GM12801 (cell line): ENCODE results near the gene PRKCA.

ENCODE experiments used
- CTCF ChIP-seq: IDR thresholded peaks from one replicate; pipeline ENCODE4 v1.5.1; 2011; ENCODE audit warnings: control low read depth; ENCODE audit not compliant: insufficient read length; ENCODE audit errors: extremely low read depth

The PRKCA gene

GRCh38 chr17:66571745-66572144 lies 269.3 kb downstream of the PRKCA start:
- TF ChIP-seq CTCF, result no peak

DNA sequence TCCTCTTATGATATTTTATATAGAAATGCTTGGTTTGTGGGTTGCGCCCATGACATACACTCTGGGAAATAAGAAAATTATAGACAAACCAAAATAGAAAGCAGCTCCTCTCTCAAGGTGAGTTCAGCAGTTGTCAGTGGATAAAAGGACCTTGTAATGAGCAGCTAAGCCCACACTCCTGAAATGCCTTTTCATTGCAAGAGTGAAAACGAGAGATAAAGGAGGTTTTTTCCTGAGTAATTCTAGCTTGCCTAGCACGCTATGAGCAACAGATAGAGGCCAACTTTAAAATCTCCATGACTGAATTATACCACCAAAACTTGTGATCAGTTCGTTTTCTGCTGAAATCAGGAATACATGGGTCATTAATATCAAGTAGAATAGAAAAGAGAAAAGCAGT lies 270.7 kb downstream of the PRKCA start:
- TF ChIP-seq CTCF, result no peak

DNA sequence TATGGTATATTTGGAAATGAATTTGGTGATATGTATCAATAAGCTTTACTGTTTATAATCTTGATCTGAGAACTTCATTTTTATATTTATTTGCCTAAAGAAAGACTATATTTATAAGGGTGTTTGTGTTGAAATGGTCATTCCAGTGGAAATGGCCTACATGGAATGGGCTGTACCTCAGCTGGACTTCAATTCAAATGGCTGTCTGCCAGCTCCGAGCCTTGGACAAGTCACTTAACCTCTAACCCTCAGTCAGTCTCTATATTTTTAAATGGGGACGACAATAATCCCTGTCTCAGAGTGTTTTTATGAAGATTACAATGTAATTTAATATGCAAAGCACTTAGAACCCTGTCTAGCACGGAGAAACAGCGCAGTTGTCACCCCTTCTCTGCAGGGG lies 271.7 kb downstream of the PRKCA start:
- TF ChIP-seq CTCF, result no peak

DNA sequence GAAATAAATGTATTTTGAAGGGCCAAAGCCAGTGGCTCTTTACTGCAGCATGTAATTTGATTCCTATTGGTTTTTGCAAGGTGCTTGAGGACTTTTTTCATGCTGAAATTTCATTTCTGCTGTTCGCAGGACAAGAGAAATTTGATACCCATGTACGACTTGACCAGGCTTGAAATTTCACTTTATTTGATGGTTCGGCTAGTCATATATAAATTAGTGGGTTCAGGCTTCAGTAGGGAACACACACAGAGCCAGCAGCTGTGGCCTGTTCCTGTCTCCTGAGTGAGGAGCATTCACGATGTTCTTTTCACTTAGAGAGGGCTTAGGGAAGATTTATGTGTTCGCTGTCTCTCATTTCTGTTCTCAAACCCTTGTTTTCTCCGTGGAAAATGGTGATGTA lies 274.1 kb downstream of the PRKCA start:
- TF ChIP-seq CTCF, result no peak

GRCh38 chr17:66577041-66577440 lies 274.6 kb downstream of the PRKCA start:
- no peak for TF ChIP-seq CTCF

- TF ChIP-seq CTCF, result no peak
These were observed 276.5 kb downstream of the PRKCA start for GRCh38 chr17:66578781-66579489.

GRCh38 chr17:66579556-66579955 lies 277.1 kb downstream of the PRKCA start:
- no peak for TF ChIP-seq CTCF
